Measurements from ENCODE around the gene ODAPH. TPM values are rescaled to one million over a fixed set of nuclear protein-coding genes. Genes with fewer than 3 reads are reported as not detected.

Gene ODAPH
- polyA plus RNA-seq: 0.94 TPM in 1 of 2 replicates, not detected in the other

GRCh38 chr4:75555294-75556164, at the start of gene ODAPH:
ODAPH (plus strand) TSS chr4:75556066; CDS start chr4:75556083, 17 bp downstream.

GRCh38 chr4:75514131-75514948, 41.5 kb upstream of the ODAPH start, which contains the start of the genes RCHY1 and THAP6:
RCHY1 (minus strand) TSS chr4:75514403; CDS start chr4:75514286, 117 bp downstream.
THAP6 (plus strand) TSS chr4:75514473; CDS start chr4:75515453, 980 bp downstream.

Other genes starting within 250 kb of the ODAPH start
- 76.8 and 82.4 TPM in 2 replicates for gene RCHY1, start 41.7 kb upstream of the ODAPH start, polyA plus RNA-seq
- gene THAP6, start 41.6 kb upstream of the ODAPH start, polyA plus RNA-seq: 11.2 and 19.6 TPM in 2 replicates
- gene CDKL2, start 74.5 kb downstream of the ODAPH start, polyA plus RNA-seq: 30.2 and 43.3 TPM in 2 replicates
- 217 and 251 TPM in 2 replicates for gene G3BP2, start 117.3 kb downstream of the ODAPH start, polyA plus RNA-seq
- gene USO1, start 168.5 kb downstream of the ODAPH start, polyA plus RNA-seq: 96.8 and 105 TPM in 2 replicates